Neural cell (in vitro differentiated cells): ENCODE data around the gene UBE3A. TPM values are rescaled to one million over a fixed set of nuclear protein-coding genes. Genes with fewer than 3 reads are reported as not detected.

ENCODE experiments used
- H2AFZ ChIP-seq: fragments of 200-600, 300-800 bp; sonication (generic), shearing (Covaris generic); 2 replicates; pipeline ENCODE4 v1.6.0; 2014; ENCODE audit warnings: low read depth, mild to moderate bottlenecking, antibody characterized with exemption, low read length, moderate library complexity
- H3F3A ChIP-seq: fragments of 200-600 bp; shearing (Covaris generic); 2 replicates; pipeline ENCODE4 v1.6.1; 2016; ENCODE audit warnings: mild to moderate bottlenecking, moderate library complexity, mixed read lengths, antibody characterized with exemption, low read length; ENCODE audit not compliant: insufficient read depth, poor library complexity, severe bottlenecking
- H3K27ac ChIP-seq: fragments of 200-600, 300-800 bp; sonication (generic), shearing (Covaris generic); 2 replicates; pipeline ENCODE4 v1.5.1; 2014; ENCODE audit warnings: mild to moderate bottlenecking, low read length, moderate library complexity
- H3K27me3 ChIP-seq: fragments of 300-800, 200-600 bp; sonication (generic), shearing (Covaris generic); 2 replicates; pipeline ENCODE4 v1.6.0; 2014; ENCODE audit warnings: mild to moderate bottlenecking, low read depth, low read length, moderate library complexity; ENCODE audit not compliant: insufficient read depth
- H3K36me3 ChIP-seq: fragments of 300-800, 200-600 bp; sonication (generic), shearing (Covaris generic); 2 replicates; pipeline ENCODE4 v1.5.1; 2014; ENCODE audit warnings: mild to moderate bottlenecking, antibody characterized with exemption, low read length, moderate library complexity; ENCODE audit not compliant: insufficient read depth
- H3K4me2 ChIP-seq: fragments of 300-800, 200-600 bp; sonication (generic), shearing (Covaris generic); 2 replicates; pipeline ENCODE4 v1.6.0; 2014; ENCODE audit warnings: mild to moderate bottlenecking, low read length
- H3K4me3 ChIP-seq: fragments of 300-800, 200-600 bp; sonication (generic), shearing (Covaris generic); 2 replicates; pipeline ENCODE4 v1.5.1; 2014; ENCODE audit warnings: mild to moderate bottlenecking, low read length, moderate library complexity
- H3K79me2 ChIP-seq: fragments of 200-600 bp; shearing (Covaris generic); replicated peaks from 2 replicates; pipeline ENCODE4 v1.6.0; 2014; ENCODE audit warnings: mild to moderate bottlenecking, low read length, moderate library complexity; ENCODE audit not compliant: insufficient read depth
- H3K9ac ChIP-seq: fragments of 300-800, 200-600 bp; sonication (generic), shearing (Covaris generic); 2 replicates; pipeline ENCODE4 v1.6.1; 2016; ENCODE audit warnings: mild to moderate bottlenecking, low read length, mixed read lengths
- H3K9me2 ChIP-seq: fragments of 200-600 bp; shearing (Covaris generic); 2 replicates; pipeline ENCODE4 v1.6.1; 2016; ENCODE audit warnings: mild to moderate bottlenecking, low read length, mixed read lengths; ENCODE audit not compliant: insufficient read depth
- H3K9me3 ChIP-seq: fragments of 200-600, 300-800 bp; sonication (generic), shearing (Covaris generic); 2 replicates; pipeline ENCODE4 v1.6.1; 2016; ENCODE audit warnings: mild to moderate bottlenecking, mixed run types, low read length, moderate library complexity, mixed read lengths
- H4K20me1 ChIP-seq: fragments of 200-600 bp; shearing (Covaris generic); 2 replicates; pipeline ENCODE4 v1.6.1; 2016; ENCODE audit warnings: mild to moderate bottlenecking, mixed run types; ENCODE audit not compliant: insufficient read depth
- EP300 ChIP-seq: fragments of 450-650 bp; conservative IDR thresholded peaks from 2 replicates; pipeline ENCODE4 v1.6.1; 2014; ENCODE audit warnings: antibody characterized with exemption, mild to moderate bottlenecking, moderate library complexity; ENCODE audit not compliant: poor library complexity, severe bottlenecking
- EZH2 ChIP-seq: fragments of 200-600, 300-800 bp; shearing (Covaris generic), sonication (generic); IDR thresholded peaks from 2 replicates; pipeline ENCODE4 v1.6.1; 2014; ENCODE audit warnings: antibody characterized with exemption, low read length, borderline replicate concordance, mild to moderate bottlenecking; ENCODE audit not compliant: insufficient read depth, poor library complexity, severe bottlenecking
- MXI1 ChIP-seq: fragments of 450-650 bp; conservative IDR thresholded peaks from 2 replicates; pipeline ENCODE4 v1.6.1; 2014; ENCODE audit warnings: antibody characterized with exemption, mild to moderate bottlenecking; ENCODE audit not compliant: poor library complexity, severe bottlenecking
- POLR2AphosphoS5 ChIP-seq: IDR thresholded peaks from 2 replicates; pipeline ENCODE4 v1.6.1; 2012
- RAD21 ChIP-seq: fragments of 450-650 bp; conservative IDR thresholded peaks from 2 replicates; pipeline ENCODE4 v1.6.1; 2014; ENCODE audit warnings: antibody characterized with exemption, mild to moderate bottlenecking, moderate library complexity
- SMC3 ChIP-seq: fragments of 450-650 bp; conservative IDR thresholded peaks from 2 replicates; pipeline ENCODE4 v1.6.1; 2014; ENCODE audit warnings: antibody characterized with exemption, mild to moderate bottlenecking, moderate library complexity; ENCODE audit not compliant: poor library complexity
- TAF1 ChIP-seq: IDR thresholded peaks from 2 replicates; pipeline ENCODE4 v1.6.1; 2012; ENCODE audit warnings: low read depth
- polyA plus RNA-seq: library from polyadenylated mRNA; depleted of rRNA; stranded (reverse); fragments of >200 nt; gene quantifications from 2 replicates; pipeline ENCODE4 v1.2.3, GENCODE V29; 2014
- TF ChIP-seq, protein P1 (sequence below): fragments of 450-650 bp; IDR thresholded peaks from 2 replicates; pipeline ENCODE4 v1.5.1; 2014; ENCODE audit warnings: antibody characterized with exemption, mild to moderate bottlenecking, moderate library complexity; ENCODE audit not compliant: poor library complexity, severe bottlenecking
- TF ChIP-seq, protein P2 (sequence below): IDR thresholded peaks from 2 replicates; pipeline ENCODE4 v1.6.1; 2012; ENCODE audit warnings: borderline replicate concordance

UBE3A gene
- polyA plus RNA-seq, 1 donor from 2014 or later = 98.5 TPM

DNA sequence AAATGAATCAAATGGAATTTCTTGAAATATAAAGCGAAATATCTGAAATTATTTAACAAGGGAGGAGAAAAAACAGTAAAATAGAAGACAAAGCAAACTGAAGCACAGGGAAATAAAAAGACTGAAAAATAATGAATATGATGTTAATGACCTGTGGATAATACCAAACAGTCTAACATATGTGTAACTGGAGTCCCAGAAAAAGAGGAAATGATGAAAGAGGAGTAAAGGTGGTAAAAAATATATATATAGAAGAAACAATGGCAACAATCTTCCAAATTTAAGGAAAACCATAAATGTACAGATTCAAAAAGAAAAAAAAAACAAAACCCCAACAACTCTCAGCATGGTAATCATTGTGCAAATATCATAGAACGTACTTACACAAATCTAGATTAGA lies 21.2 kb downstream of the UBE3A start:
- no peak overlapping the region for H2AFZ ChIP-seq
- peaks cover 8% of the 10 kb centered on the region for H3K36me3 ChIP-seq
- H3F3A ChIP-seq = no peaks in the 10 kb centered on the region
- TF ChIP-seq MXI1 = no peak
- no peak overlapping the region for H3K4me2 ChIP-seq
- H3K9me3 ChIP-seq = no peaks in the 10 kb centered on the region
- no peaks in the 10 kb centered on the region for H3K9me2 ChIP-seq
- H3K9ac ChIP-seq = no peak overlapping the region
- H3K4me3 ChIP-seq = no peak overlapping the region
- peaks cover 100% of the 10 kb centered on the region for H3K79me2 ChIP-seq
- H4K20me1 ChIP-seq = no peaks in the 10 kb centered on the region
- H3K27me3 ChIP-seq = no peaks in the 10 kb centered on the region
- H3K27ac ChIP-seq = no peak overlapping the region

DNA sequence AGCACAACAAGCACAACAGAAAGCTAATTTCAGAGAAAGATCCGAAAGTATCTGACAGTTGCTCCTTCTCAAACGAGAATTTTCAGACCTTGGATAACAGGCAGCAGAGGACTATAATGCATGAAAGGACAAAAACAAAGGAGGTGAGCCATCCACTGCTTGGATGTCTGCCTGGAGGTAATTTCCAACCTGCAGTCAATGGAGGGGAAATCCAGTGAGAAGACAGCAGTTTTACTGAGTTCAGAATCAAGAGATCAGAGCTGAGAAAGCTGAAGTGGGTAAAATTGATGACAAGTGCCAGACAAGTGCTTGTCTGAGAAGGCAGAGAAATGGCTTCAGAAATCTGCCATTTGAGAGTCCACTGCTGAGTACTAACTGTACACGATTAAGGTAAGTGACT lies 22.1 kb downstream of the UBE3A start:
- Histone ChIP-seq H3K27ac (peak overlapping the region; percentile 3), H3F3A (no peaks in the 10 kb centered on the region), H3K9ac (no peak overlapping the region), H4K20me1 (no peaks in the 10 kb centered on the region), H3K79me2 (peaks cover 100% of the 10 kb centered on the region), H3K36me3 (peaks cover 8% of the 10 kb centered on the region), H3K9me3 (no peaks in the 10 kb centered on the region), H3K27me3 (no peaks in the 10 kb centered on the region), H3K4me2 (no peak overlapping the region), H3K4me3 (no peak overlapping the region), H3K9me2 (no peaks in the 10 kb centered on the region), H2AFZ (no peak overlapping the region)
- no peak for TF ChIP-seq EZH2
- TF ChIP-seq MXI1 = no peak
- no peak for TF ChIP-seq RAD21
- TF ChIP-seq EP300 = no peak
- TF ChIP-seq, protein P1, sequence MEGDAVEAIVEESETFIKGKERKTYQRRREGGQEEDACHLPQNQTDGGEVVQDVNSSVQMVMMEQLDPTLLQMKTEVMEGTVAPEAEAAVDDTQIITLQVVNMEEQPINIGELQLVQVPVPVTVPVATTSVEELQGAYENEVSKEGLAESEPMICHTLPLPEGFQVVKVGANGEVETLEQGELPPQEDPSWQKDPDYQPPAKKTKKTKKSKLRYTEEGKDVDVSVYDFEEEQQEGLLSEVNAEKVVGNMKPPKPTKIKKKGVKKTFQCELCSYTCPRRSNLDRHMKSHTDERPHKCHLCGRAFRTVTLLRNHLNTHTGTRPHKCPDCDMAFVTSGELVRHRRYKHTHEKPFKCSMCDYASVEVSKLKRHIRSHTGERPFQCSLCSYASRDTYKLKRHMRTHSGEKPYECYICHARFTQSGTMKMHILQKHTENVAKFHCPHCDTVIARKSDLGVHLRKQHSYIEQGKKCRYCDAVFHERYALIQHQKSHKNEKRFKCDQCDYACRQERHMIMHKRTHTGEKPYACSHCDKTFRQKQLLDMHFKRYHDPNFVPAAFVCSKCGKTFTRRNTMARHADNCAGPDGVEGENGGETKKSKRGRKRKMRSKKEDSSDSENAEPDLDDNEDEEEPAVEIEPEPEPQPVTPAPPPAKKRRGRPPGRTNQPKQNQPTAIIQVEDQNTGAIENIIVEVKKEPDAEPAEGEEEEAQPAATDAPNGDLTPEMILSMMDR = no peak
- TF ChIP-seq TAF1 = no peak
- TF ChIP-seq POLR2AphosphoS5 = no peak
- TF ChIP-seq, protein P2, sequence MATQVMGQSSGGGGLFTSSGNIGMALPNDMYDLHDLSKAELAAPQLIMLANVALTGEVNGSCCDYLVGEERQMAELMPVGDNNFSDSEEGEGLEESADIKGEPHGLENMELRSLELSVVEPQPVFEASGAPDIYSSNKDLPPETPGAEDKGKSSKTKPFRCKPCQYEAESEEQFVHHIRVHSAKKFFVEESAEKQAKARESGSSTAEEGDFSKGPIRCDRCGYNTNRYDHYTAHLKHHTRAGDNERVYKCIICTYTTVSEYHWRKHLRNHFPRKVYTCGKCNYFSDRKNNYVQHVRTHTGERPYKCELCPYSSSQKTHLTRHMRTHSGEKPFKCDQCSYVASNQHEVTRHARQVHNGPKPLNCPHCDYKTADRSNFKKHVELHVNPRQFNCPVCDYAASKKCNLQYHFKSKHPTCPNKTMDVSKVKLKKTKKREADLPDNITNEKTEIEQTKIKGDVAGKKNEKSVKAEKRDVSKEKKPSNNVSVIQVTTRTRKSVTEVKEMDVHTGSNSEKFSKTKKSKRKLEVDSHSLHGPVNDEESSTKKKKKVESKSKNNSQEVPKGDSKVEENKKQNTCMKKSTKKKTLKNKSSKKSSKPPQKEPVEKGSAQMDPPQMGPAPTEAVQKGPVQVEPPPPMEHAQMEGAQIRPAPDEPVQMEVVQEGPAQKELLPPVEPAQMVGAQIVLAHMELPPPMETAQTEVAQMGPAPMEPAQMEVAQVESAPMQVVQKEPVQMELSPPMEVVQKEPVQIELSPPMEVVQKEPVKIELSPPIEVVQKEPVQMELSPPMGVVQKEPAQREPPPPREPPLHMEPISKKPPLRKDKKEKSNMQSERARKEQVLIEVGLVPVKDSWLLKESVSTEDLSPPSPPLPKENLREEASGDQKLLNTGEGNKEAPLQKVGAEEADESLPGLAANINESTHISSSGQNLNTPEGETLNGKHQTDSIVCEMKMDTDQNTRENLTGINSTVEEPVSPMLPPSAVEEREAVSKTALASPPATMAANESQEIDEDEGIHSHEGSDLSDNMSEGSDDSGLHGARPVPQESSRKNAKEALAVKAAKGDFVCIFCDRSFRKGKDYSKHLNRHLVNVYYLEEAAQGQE = no peak
- no peak for TF ChIP-seq SMC3

DNA sequence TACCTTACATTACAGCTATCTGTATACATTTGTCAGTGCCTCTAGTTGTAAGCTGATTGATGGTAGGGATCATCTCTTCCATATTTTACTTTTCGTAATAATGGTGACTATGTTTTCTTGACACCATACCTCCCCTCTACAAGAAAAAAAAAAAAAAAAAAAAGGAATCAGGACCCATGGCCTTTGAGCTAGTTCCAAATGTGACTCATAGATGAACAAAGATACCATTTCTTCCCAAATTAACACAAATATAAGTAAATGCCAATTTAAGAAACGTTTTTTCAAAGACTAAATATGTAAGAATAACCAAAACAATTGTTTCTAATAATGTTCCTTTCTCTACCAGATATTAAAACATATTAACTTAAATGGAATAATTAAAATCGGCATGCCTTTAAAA lies 23.1 kb downstream of the UBE3A start:
- H3K36me3 ChIP-seq = no peaks in the 10 kb centered on the region
- no peaks in the 10 kb centered on the region for H3K9me3 ChIP-seq
- H3K27ac ChIP-seq = no peak overlapping the region
- H3K4me3 ChIP-seq = no peak overlapping the region
- H4K20me1 ChIP-seq = no peaks in the 10 kb centered on the region
- H3K79me2 ChIP-seq = peaks cover 97% of the 10 kb centered on the region
- H2AFZ ChIP-seq = no peak overlapping the region
- no peaks in the 10 kb centered on the region for H3F3A ChIP-seq
- H3K9ac ChIP-seq = no peak overlapping the region
- TF ChIP-seq POLR2AphosphoS5 (no peak), TAF1 (no peak), EP300 (no peak), SMC3 (no peak)
- TF ChIP-seq, protein P1 = no peak
- H3K27me3 ChIP-seq = no peaks in the 10 kb centered on the region
- no peak overlapping the region for H3K4me2 ChIP-seq
- H3K9me2 ChIP-seq = no peaks in the 10 kb centered on the region
